CD4-positive, CD25-positive, alpha-beta regulatory T cell (primary cell): ENCODE results near the gene ZNF462. TPM values are rescaled to one million over a fixed set of nuclear protein-coding genes. Genes with fewer than 3 reads are reported as not detected.
"Not testable (repeated sequence)": the region's sequence is repeated elsewhere in the genome, so short reads cannot be mapped to it uniquely, and the experiment has no call there.

Source experiments
- ATAC-seq, 2 donors: fragments of 150-1000 bp; cut with Tn5 transposase; one replicate each; pipeline ENCODE4 v1.10.0; 2021; ENCODE audit warnings: low read depth in 2 of 2, moderate number of reproducible peaks in 2 of 2, moderate library complexity in 1 of 2
- DNase-seq, 3 donors: peaks; one replicate each; pipeline versions ENCODE4 v3.0.0 to v3.0.0-alpha.2; 2012 to 2022; ENCODE audit warnings: mixed read lengths in 1 of 3
- H3K27ac ChIP-seq: one replicate; pipeline ENCODE4 v1.7.0; 2013; ENCODE audit warnings: mild to moderate bottlenecking, low read length; ENCODE audit not compliant: insufficient read depth, poor library complexity, severe bottlenecking
- H3K27me3 ChIP-seq: one replicate; pipeline ENCODE4 v1.7.0; 2013; ENCODE audit warnings: low read length; ENCODE audit not compliant: control insufficient read depth, insufficient read depth
- H3K36me3 ChIP-seq: one replicate; pipeline ENCODE4 v1.7.0; 2013; ENCODE audit warnings: mild to moderate bottlenecking, low read length, moderate library complexity; ENCODE audit not compliant: control insufficient read depth, insufficient read depth
- H3K4me1 ChIP-seq: 2 replicates; pipeline ENCODE4 v1.7.0; 2013; ENCODE audit warnings: mild to moderate bottlenecking, low read length; ENCODE audit not compliant: insufficient read depth, control insufficient read depth, poor library complexity, severe bottlenecking
- H3K4me3 ChIP-seq: one replicate; pipeline ENCODE4 v1.7.0; 2013; ENCODE audit warnings: low read depth, mild to moderate bottlenecking, low read length, moderate library complexity
- H3K9me3 ChIP-seq, 2 experiments: 1 replicate in 1 of 2; 2 replicates in 1 of 2; pipeline ENCODE4 v1.7.0; 2013; ENCODE audit warnings: low read length in 2 of 2, mild to moderate bottlenecking in 1 of 2, moderate library complexity in 1 of 2; ENCODE audit not compliant: control insufficient read depth in 2 of 2
- H3K27ac Mint-ChIP-seq, 3 donors: one replicate each; pipeline ENCODE4 v1.8.0; 2020 to 2022; ENCODE audit warnings: mild to moderate bottlenecking in 3 of 3, mixed read lengths in 3 of 3, moderate library complexity in 2 of 3
- H3K27me3 Mint-ChIP-seq: one replicate; pipeline ENCODE4 v1.8.0; 2022; ENCODE audit warnings: mild to moderate bottlenecking, mixed read lengths
- H3K36me3 Mint-ChIP-seq: one replicate; pipeline ENCODE4 v1.8.0; 2020; ENCODE audit warnings: mixed read lengths
- H3K4me1 Mint-ChIP-seq, 4 donors: one replicate each; pipeline ENCODE4 v1.8.0; 2020 to 2022; ENCODE audit warnings: mixed read lengths in 4 of 4, mild to moderate bottlenecking in 1 of 4
- H3K4me3 Mint-ChIP-seq, 4 donors: one replicate each; pipeline ENCODE4 v1.8.0; 2020 to 2022; ENCODE audit warnings: mild to moderate bottlenecking in 4 of 4, mixed read lengths in 4 of 4, moderate library complexity in 3 of 4
- H3K9me3 Mint-ChIP-seq, 7 donors: one replicate each; pipeline ENCODE4 v1.8.0; 2020 to 2022; ENCODE audit warnings: mixed read lengths in 7 of 7, mild to moderate bottlenecking in 3 of 7, moderate library complexity in 2 of 7
- polyA plus RNA-seq, 4 donors: library from polyadenylated mRNA; unstranded; fragments of 300-500 nt; fragmentation: Illumina TruSeq; gene quantifications; one replicate each; pipeline ENCODE4 v1.2.3, GENCODE V29; 2021
- total RNA-seq: library from RNA; stranded (reverse); gene quantifications from one replicate; pipeline ENCODE4 v1.2.3, GENCODE V29; 2022

The ZNF462 gene
- total and polyA plus RNA-seq, 5 donors from 2014 or later: 0.62 to 1.7 TPM; not detected in 3

DNA sequence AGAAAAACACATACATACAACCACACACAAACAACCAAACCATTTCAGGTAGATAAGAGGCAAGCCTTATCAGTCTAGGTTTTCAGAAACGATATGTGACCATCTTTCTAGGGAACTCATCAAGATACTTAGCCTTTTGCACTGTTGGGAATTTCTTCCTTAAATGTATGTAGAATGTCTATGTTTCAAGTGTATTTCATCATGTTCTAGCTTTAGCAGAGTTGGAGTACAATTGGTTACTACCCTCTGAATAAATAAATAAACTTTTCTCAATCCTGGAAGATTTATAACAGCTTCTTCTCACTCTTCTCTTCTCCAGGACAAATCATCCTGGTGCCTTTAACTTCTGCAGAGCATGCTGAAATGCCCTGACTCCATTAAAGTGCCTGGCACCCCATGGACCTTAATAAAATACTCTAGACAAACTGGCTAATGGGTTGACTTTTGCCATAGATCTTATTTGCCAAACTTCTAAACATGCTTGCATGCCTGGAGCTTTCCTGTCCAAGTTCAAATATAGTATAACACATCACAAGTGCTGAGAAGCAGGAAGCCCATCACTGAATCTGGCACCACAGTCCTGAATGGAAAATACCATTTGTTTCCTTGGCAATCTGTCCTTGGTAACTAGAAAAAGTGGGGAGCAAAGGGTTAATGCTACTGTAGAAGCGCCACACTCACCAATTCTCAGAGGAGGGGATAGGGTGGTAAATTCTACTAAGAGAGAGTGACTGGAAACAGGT lies 33.1 kb upstream of the ZNF462 start:
- no peaks in the 10 kb centered on the region for H3K4me1 Mint-ChIP-seq

DNA sequence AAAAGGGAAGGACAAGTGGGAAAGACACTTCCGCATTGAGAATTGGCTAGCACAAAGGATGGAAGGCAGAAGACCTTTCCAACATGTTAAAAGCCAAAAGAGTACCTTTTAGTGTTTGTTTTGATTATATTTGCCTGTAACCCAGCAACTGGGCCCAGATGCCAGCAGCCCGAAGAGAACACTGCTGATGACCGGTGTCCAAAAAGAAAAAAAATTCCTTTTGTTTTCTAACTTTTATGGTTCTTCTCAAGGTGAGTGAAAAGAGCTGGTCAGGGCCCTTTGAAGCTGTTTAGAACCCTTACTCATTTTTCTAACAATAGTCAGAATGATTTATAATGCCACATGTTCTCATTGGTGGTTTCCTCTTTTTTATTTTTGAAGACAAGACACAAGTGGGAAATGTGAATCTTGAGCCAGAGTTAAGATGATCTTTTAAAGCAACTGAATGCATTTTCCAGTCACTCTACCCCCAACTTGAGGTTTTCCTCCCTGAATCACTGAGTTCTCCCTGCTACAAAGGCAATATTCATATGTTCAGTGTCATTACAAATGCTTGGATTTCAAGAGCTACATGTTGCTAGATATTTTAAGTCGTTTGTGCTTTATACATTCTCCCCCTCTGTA lies 32.3 kb upstream of the ZNF462 start:
- Mint-ChIP-seq H3K4me1 (no peaks in the 10 kb centered on the region), H3K4me3 (no peak overlapping the region), H3K27me3 (no peaks in the 10 kb centered on the region), H3K27ac (no peak overlapping the region), H3K9me3 (peaks cover 2 to 19% (median 11%) of the 10 kb centered on the region in 7 donors), H3K36me3 (no peaks in the 10 kb centered on the region)
- H3K9me3 ChIP-seq: no peaks in the 10 kb centered on the region
- no peaks in the 10 kb centered on the region for H3K27me3 ChIP-seq
- no peaks in the 10 kb centered on the region for H3K4me1 ChIP-seq
- H3K4me3 ChIP-seq: no peak overlapping the region
- H3K36me3 ChIP-seq: no peaks in the 10 kb centered on the region
- ATAC-seq (no peak), DNase-seq (no peak)
- H3K27ac ChIP-seq: no peak overlapping the region

More for the DNA sequence above, 33.1 kb upstream of the ZNF462 start:
- H3K4me1 ChIP-seq: no peaks in the 10 kb centered on the region
- ATAC-seq (no peak), DNase-seq (no peak)
- H3K4me3 ChIP-seq: no peak overlapping the region
- Mint-ChIP-seq H3K27ac (no peak overlapping the region), H3K27me3 (no peaks in the 10 kb centered on the region), H3K4me3 (no peak overlapping the region), H3K9me3 (peaks cover 2 to 23% (median 9%) of the 10 kb centered on the region in 7 donors), H3K36me3 (no peaks in the 10 kb centered on the region)
- H3K27ac ChIP-seq: no peak overlapping the region
- H3K9me3 ChIP-seq: no peaks in the 10 kb centered on the region
- no peaks in the 10 kb centered on the region for H3K27me3 ChIP-seq
- no peaks in the 10 kb centered on the region for H3K36me3 ChIP-seq

DNA sequence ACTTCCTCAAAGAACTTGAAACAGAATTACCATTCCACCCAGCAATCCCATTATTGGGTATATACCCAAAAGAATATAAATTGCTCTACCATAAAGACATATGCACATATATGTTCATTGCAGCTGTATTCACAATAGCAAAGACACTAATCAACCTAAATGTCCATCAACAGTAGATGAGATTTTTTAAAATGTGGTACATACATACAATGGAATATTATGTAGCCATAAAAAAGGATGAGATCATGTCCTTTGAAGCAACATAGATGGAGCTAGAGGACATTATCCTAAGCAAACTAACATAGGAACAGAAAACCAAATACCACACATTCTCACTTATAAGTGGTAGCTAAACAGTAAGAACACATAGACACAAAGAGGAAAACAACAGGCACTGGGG lies 28.1 kb upstream of the ZNF462 start:
- Mint-ChIP-seq H3K4me1 (no peaks in the 10 kb centered on the region), H3K9me3 (peaks cover 3 to 17% (median 8%) of the 10 kb centered on the region in 7 donors), H3K27ac (no peak overlapping the region), H3K27me3 (no peaks in the 10 kb centered on the region), H3K36me3 (no peaks in the 10 kb centered on the region), H3K4me3 (no peak overlapping the region)
- no peaks in the 10 kb centered on the region for H3K27me3 ChIP-seq
- H3K4me3 ChIP-seq: no peak overlapping the region
- H3K27ac ChIP-seq: no peak overlapping the region
- ATAC-seq (no peak), DNase-seq (no peak)
- no peaks in the 10 kb centered on the region for H3K36me3 ChIP-seq
- H3K9me3 ChIP-seq: no peaks in the 10 kb centered on the region
- H3K4me1 ChIP-seq: no peaks in the 10 kb centered on the region

DNA sequence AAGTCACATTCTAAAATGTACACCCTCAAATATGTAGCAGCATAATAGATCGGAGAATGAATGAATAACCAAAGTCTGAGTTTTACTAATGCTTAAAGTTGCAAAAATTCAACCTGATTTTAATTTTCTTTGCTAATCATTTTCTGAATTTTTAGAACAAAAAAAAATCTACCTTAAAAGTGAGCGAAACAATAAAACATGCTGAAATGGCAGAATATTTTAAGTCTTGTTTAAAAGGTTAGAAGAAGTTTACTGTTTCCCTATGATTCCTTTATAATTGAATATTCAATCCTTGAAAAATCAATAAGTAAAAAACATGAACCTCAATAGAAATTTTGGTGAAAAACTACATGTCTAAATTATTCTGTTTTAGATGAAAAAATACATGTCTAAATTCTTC lies 27.1 kb upstream of the ZNF462 start:
- H3K27ac ChIP-seq: no peak overlapping the region
- Mint-ChIP-seq H3K27me3 (no peaks in the 10 kb centered on the region), H3K27ac (no peak overlapping the region), H3K9me3 (peaks cover 4 to 20% (median 10%) of the 10 kb centered on the region in 7 donors), H3K4me1 (no peaks in the 10 kb centered on the region), H3K4me3 (no peak overlapping the region), H3K36me3 (no peaks in the 10 kb centered on the region)
- no peak overlapping the region for H3K4me3 ChIP-seq
- H3K9me3 ChIP-seq: no peaks in the 10 kb centered on the region
- H3K27me3 ChIP-seq: no peaks in the 10 kb centered on the region
- DNase-seq: no peak
- H3K4me1 ChIP-seq: no peaks in the 10 kb centered on the region
- no peak for ATAC-seq
- no peaks in the 10 kb centered on the region for H3K36me3 ChIP-seq

DNA sequence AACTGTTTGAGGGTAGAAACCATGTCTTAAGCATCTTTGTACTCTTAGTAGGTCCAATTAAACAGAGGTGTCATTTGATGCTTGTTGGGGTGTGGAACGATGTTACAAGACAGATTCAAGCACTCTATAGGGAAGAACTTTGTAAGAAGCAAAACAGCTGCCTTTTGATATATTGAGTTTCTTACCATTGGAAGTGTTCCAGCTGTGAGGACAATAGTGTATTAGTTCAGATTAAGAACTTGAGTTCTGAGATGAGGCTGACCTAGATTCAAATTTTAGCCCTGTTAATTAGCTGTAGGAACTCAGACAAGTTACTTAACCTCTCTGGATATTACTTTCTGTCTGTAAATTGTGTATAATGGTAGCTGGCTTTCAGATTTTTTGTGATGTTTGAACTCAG lies 19.6 kb upstream of the ZNF462 start:
- no peak for DNase-seq

DNA sequence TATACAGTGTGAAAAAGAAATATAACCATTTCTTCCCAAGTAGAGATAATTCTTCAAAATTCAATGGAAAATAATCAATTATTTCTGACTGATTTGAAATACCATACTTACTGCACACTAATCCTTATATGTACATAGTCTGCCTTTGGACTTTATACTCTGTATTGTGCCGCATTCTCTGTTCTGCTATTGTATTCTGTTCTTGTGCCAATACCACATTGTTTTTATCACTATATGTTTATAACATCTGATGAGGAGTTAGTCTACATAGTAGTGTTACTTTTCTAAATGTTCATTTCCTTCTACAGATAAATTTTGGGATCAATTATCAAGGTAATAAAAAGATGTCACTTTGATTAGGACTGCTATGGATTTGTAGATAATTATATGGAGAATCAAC lies 16.7 kb upstream of the ZNF462 start:
- H3K4me3 Mint-ChIP-seq: no peak overlapping the region
- H3K27ac ChIP-seq: no peak overlapping the region
- no peaks in the 10 kb centered on the region for H3K27me3 ChIP-seq
- H3K27me3 Mint-ChIP-seq: no peaks in the 10 kb centered on the region
- H3K36me3 ChIP-seq: no peaks in the 10 kb centered on the region
- H3K36me3 Mint-ChIP-seq: no peaks in the 10 kb centered on the region
- ATAC-seq (no peak), DNase-seq (no peak)
- no peaks in the 10 kb centered on the region for H3K4me1 ChIP-seq
- H3K9me3 Mint-ChIP-seq: peaks cover 0 to 5% (median 0%) of the 10 kb centered on the region in 7 donors
- H3K27ac Mint-ChIP-seq: no peak overlapping the region
- no peak overlapping the region for H3K4me3 ChIP-seq
- H3K9me3 ChIP-seq: no peaks in the 10 kb centered on the region
- H3K4me1 Mint-ChIP-seq: no peaks in the 10 kb centered on the region

More for the DNA sequence above, 19.6 kb upstream of the ZNF462 start:
- no peak overlapping the region for H3K27ac Mint-ChIP-seq
- no peak overlapping the region for H3K4me3 Mint-ChIP-seq
- H3K4me1 Mint-ChIP-seq: no peaks in the 10 kb centered on the region
- H3K27me3 Mint-ChIP-seq: no peaks in the 10 kb centered on the region
- no peaks in the 10 kb centered on the region for H3K36me3 Mint-ChIP-seq
- peaks cover 0 to 13% (median 5%) of the 10 kb centered on the region in 7 donors for H3K9me3 Mint-ChIP-seq
- H3K27ac ChIP-seq: no peak overlapping the region
- no peaks in the 10 kb centered on the region for H3K9me3 ChIP-seq
- no peak for ATAC-seq
- H3K27me3 ChIP-seq: no peaks in the 10 kb centered on the region
- no peak overlapping the region for H3K4me3 ChIP-seq
- no peaks in the 10 kb centered on the region for H3K36me3 ChIP-seq
- no peaks in the 10 kb centered on the region for H3K4me1 ChIP-seq

DNA sequence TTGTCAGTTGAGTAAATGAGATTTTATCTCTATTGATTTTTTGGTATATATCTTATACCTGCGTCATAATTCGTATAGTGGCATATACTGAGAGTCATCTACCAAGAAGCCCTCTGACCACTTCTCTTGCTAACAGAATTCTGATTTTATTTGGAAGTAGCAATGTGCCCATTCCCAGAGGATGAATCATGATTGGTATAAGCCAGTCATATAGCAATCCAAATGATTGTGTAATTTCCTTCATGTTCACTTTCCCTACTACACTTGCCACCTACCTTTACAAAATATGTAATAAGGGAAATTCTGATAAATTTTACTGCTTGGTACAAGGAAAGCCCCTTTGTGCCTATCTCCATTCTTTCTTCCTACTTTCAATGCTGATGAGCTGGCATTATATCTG lies 16.1 kb upstream of the ZNF462 start:
- no peaks in the 10 kb centered on the region for H3K27me3 Mint-ChIP-seq
- H3K27ac Mint-ChIP-seq: no peak overlapping the region
- no peak for ATAC-seq
- no peaks in the 10 kb centered on the region for H3K36me3 Mint-ChIP-seq
- no peaks in the 10 kb centered on the region for H3K27me3 ChIP-seq
- H3K9me3 ChIP-seq: no peaks in the 10 kb centered on the region
- H3K36me3 ChIP-seq: no peaks in the 10 kb centered on the region
- peaks cover 0 to 5% (median 0%) of the 10 kb centered on the region in 7 donors for H3K9me3 Mint-ChIP-seq
- no peak overlapping the region for H3K4me3 Mint-ChIP-seq
- H3K4me1 ChIP-seq: no peaks in the 10 kb centered on the region
- no peak for DNase-seq
- H3K4me3 ChIP-seq: no peak overlapping the region
- no peak overlapping the region for H3K27ac ChIP-seq
- no peaks in the 10 kb centered on the region for H3K4me1 Mint-ChIP-seq

DNA sequence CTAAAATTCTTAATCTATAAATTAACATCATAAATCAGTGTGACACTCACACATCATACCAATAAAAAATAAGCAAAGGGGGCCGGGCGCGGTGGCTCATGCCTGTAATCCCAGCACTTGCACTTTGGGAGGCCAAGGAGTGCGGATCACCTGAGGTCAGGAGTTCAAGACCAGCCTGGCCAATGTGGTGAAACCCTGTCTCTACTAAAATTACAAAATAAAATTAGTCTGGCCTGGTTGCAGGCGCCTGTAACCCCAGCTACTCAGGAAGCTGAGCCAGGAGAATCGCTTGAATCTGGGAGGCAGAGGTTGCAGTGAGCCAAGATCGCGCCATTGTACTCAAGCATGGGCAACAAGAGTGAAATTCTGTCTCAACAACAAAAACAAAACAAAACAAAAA lies 11.3 kb upstream of the ZNF462 start:
- H3K4me1 Mint-ChIP-seq, H3K4me3 ChIP-seq, ATAC-seq, H3K36me3 ChIP-seq, H3K9me3 Mint-ChIP-seq, H3K36me3 Mint-ChIP-seq, H3K27ac Mint-ChIP-seq, H3K27me3 ChIP-seq, H3K27ac ChIP-seq, H3K4me3 Mint-ChIP-seq, DNase-seq, H3K27me3 Mint-ChIP-seq, H3K9me3 ChIP-seq, H3K4me1 ChIP-seq: not testable (repeated sequence)
